ENCODE results near the gene URB1. TPM values are rescaled to one million over a fixed set of nuclear protein-coding genes. Genes with fewer than 3 reads are reported as not detected.

The URB1 gene
- total and polyA plus RNA-seq, 9 of the 15 experiments (the other 6 are each of a cell fraction or from before 2014, with no cell fraction given) = 0.97 to 53.6 (median 21.5) TPM

GRCh38 chr21:32347977-32348376 is 44.8 kb downstream of the URB1 start (continued):
- TF ChIP-seq ZNF212 (CRISPR knock-in tag; IDR thresholded peaks at IDR 0.05) (no peak), RERE (CRISPR knock-in tag; IDR thresholded peaks at IDR 0.05; ENCODE audit: borderline replicate concordance) (no peak), ARID2 (IDR thresholded peaks at IDR 0.05) (no peak), ZNF316 (IDR thresholded peaks at IDR 0.05) (no peak), ID3 (CRISPR knock-in tag; IDR thresholded peaks at IDR 0.05) (no peak), ID3 (tag; IDR thresholded peaks at IDR 0.05) (no peak), TAF9B (IDR thresholded peaks at IDR 0.05; ENCODE audit: partially characterized antibody) (no peak), GATAD2A (IDR thresholded peaks at IDR 0.05) (no peak), ZKSCAN8 (CRISPR knock-in tag; IDR thresholded peaks at IDR 0.05) (no peak), XRCC3 (IDR thresholded peaks at IDR 0.05) (no peak), TEAD4 (IDR thresholded peaks at IDR 0.05; ENCODE audit: low read length) (no peak), TEAD4 (CRISPR knock-in tag; IDR thresholded peaks at IDR 0.05; ENCODE audit: borderline replicate concordance) (no peak)
